Keratinocyte (primary cell): ENCODE measurements around the gene HAND2.
A peak's percentile ranks its signal among the peaks of the same experiment; 100 is the strongest.

Source experiments
- EZH2 ChIP-seq: IDR thresholded peaks from one replicate; pipeline ENCODE4 v1.6.1; 2012; ENCODE audit warnings: inconsistent platforms, mild to moderate bottlenecking, low read length, moderate library complexity
- TF ChIP-seq, protein P1 (sequence below), 3 experiments: IDR thresholded peaks in 1 of 3; conservative IDR thresholded peaks in 1 of 3; optimal IDR thresholded peaks in 1 of 3; 2 replicates in 2 of 3; 3 replicates in 1 of 3; pipeline versions ENCODE3 to v1.5.1; 2011; ENCODE audit warnings: low read length in 3 of 3, mild to moderate bottlenecking in 3 of 3, moderate library complexity in 2 of 3, control low read depth in 1 of 3, inconsistent platforms in 1 of 3; ENCODE audit not compliant: insufficient read depth in 2 of 3; ENCODE audit errors: extremely low read depth in 1 of 3

- TF ChIP-seq, protein P1, sequence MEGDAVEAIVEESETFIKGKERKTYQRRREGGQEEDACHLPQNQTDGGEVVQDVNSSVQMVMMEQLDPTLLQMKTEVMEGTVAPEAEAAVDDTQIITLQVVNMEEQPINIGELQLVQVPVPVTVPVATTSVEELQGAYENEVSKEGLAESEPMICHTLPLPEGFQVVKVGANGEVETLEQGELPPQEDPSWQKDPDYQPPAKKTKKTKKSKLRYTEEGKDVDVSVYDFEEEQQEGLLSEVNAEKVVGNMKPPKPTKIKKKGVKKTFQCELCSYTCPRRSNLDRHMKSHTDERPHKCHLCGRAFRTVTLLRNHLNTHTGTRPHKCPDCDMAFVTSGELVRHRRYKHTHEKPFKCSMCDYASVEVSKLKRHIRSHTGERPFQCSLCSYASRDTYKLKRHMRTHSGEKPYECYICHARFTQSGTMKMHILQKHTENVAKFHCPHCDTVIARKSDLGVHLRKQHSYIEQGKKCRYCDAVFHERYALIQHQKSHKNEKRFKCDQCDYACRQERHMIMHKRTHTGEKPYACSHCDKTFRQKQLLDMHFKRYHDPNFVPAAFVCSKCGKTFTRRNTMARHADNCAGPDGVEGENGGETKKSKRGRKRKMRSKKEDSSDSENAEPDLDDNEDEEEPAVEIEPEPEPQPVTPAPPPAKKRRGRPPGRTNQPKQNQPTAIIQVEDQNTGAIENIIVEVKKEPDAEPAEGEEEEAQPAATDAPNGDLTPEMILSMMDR (optimal IDR thresholded peaks at IDR 0.05 in 1 of 3, IDR thresholded peaks at IDR 0.05 in 1 of 3, conservative IDR thresholded peaks at IDR 0.05 in 1 of 3; ENCODE audit: extremely low read depth in 1 of 3, insufficient read depth in 2 of 3, low read length in 3 of 3): no peak
- TF ChIP-seq EZH2: peak; percentile 65
These were observed 12.1 kb downstream of the HAND2 start for GRCh38 chr4:173517781-173518424.
